Cortex of kidney (tissue), 1 donor: Measurements from ENCODE around the gene SNX25.
A peak's percentile ranks its signal among the peaks of the same experiment; 100 is the strongest.
"Not testable (repeated sequence)": the region's sequence is repeated elsewhere in the genome, so short reads cannot be mapped to it uniquely, and the experiment has no call there.

Experiments
- DNase-seq: peaks from one replicate; lab custom pipeline; 2025; lab: John Stamatoyannopoulos, UW

SNX25 gene

GRCh38 chr4:185205073-185205472 is 4.3 kb upstream of the SNX25 start:
- DNase-seq, result not testable (repeated sequence)

DNA sequence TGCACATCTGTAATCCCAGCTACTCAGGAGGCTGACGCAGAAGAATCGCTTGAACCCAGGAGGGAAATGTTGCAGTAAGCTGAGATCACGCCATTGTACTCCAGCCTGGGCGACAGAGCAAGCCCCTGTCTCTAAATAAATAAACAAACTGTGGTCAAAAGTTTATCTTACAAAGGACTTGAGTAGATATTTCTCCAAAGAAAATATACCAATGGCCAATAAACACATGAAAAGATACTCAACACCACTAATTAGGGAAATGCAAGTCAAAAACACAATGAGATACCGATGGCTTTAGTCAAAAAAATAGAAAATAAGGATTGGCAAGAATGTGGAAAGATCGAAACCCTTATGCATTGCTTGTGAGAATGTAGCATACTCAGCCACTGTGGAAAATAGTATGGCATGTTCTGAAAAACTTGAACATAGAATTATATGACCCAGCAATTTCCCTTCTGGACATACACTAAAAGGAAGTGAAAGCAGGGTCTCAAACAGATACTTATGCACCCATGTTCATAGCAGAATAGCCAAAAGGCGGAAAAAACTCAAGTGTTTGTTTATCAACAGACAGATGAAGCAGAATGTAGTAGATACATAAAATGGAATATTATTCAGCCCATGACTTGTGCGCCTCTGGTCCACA is 3.6 kb upstream of the SNX25 start:
- DNase-seq, result no peak

GRCh38 chr4:185207466-185207865 is 1.9 kb upstream of the SNX25 start:
- DNase-seq, result no peak

DNA sequence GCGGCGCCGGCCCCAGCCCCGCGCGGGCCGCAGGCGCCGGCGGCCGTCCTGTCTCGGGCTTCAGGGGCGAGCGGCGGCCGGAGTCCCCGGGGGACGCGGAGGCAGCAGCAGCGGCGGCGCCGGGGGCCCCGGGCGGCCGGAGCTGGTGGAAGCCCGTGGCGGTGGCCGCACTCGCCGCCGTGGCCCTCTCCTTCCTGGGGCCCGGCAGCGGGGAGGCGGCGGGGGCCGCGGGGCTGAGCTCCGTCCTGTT is 379 bp downstream of the SNX25 start:
- DNase-seq, result not testable (repeated sequence)

- peak; percentile 11 for DNase-seq
These were observed 944 bp downstream of the SNX25 start for GRCh38 chr4:185210102-185210981.

DNA sequence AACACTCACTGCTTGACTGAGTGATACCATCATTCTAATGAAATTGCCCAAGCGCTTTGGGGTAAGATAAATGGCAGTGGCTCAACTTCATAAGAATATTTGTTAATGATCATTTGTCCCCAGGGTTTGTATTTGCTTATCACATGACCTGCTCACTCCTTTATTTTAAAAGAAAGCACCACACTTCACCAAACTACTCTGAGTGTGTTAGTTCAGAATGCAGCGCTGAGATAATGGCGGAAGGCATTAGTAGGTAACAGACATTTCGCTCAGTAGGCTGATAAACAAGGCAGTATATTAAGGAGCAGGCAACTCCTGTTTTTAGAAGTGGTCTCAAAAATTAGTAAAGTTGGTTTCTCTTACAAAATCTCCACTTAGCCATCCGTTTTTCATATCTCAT is 1.6 kb downstream of the SNX25 start:
- no peak for DNase-seq

DNA sequence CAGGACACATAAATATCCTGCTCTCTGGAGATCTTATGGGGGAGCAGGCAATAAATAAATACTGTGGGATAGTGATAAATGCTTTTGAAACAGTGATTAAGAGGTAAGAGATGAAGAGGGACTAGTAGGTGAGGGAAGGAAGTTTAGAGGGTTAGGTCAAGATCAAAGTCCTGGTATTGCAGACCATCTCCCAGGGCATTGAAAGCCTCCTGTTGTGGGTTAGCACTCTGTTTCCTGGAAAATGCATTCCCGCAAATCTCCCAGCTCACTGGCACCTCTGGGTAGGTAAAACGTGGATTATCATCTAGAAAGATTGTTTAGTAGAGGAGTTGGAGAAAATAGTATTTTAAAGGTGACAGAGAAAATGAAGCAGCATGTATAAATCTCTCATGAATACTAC is 2.2 kb downstream of the SNX25 start:
- no peak for DNase-seq

DNA sequence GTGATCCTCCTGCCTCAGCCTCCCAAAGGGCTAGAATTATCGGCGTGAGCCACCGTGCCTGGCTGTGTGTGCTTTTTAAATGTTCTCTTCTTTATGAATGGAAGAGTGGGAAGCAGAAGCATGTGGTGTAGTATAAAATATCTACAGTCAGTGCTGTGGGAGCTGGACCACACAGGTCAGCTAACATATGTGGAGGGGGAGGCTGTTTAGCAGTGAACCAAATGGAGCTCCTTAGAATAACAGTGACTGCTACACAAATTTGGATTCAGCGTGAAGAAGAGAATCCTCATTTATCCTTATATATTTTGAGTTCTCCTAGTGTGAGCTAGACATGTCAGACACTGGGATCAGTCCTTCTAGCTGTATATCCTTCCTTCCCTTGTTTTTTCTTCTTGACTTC is 3.2 kb downstream of the SNX25 start:
- no peak for DNase-seq

DNA sequence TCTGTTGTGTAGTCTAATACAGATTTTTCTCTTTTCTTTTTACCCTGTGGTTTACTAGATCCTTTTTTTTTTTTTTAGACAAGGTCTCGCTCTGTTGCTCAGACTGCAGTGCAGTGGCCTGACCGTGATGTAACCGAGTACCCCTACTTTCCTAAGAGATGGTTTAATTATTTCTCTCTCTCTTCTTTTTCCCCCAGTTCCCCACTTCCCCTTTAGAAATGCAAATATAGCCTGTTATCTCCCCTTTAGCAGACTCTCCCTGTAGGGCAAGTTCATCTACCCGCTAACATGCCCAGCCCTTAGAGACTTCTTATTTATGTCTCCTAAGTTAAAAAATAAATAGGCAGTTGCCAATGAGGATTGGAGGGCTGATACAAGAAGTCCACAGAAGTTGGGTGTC is 4.5 kb downstream of the SNX25 start:
- no peak for DNase-seq

DNA sequence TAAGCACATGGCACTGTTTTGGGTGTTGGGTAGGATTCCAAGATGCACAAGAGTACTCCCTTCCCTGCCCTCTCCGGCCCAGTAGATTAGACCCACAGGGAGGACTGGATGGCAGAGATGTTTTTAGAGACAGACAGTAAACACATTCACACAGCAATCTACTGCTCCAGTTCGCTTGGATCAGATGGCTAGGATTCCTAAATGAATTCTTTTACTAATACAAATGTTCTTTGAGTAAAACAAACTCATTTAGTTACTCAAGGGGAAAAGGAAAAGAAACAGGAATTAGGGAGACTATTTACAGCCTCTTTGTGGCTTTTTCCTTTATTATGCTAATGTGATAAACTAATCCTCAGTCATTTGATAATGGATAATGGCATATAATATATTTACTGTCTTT is 5.9 kb downstream of the SNX25 start:
- DNase-seq, result no peak

- no peak for DNase-seq
These were observed 8.1 kb downstream of the SNX25 start for GRCh38 chr4:185217408-185217975.

DNA sequence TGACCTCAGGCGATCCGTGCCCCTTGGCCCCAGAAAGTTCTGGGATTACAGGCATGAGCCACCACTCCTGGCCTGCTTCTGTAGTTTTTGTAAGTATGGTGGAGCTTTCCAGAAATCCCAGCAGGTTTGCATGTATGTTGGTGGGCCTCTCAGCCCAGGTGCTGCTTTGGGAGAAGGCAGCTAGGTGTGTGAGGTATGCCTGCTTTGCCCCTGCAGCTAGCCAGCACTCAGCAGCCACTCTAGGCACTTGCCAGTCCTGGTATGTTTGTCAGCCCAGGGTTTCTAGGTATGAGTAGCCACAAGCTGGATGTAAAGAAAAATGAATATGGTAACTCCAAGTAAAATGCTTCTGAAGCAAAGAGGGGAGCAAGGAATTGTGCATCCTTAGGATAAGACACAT is 8.9 kb downstream of the SNX25 start:
- no peak for DNase-seq

- no peak for DNase-seq
These were observed 10.3 kb downstream of the SNX25 start for GRCh38 chr4:185219551-185220344.

GRCh38 chr4:185221491-185221890 is 12.1 kb downstream of the SNX25 start:
- no peak for DNase-seq

GRCh38 chr4:185221912-185222311 is 12.5 kb downstream of the SNX25 start:
- no peak for DNase-seq

- no peak for DNase-seq
These were observed 13.2 kb downstream of the SNX25 start for GRCh38 chr4:185222598-185222997.

- DNase-seq, result no peak
These were observed 15.2 kb downstream of the SNX25 start for GRCh38 chr4:185224597-185224996.

- DNase-seq, result no peak
These were observed 16.5 kb downstream of the SNX25 start for GRCh38 chr4:185225940-185226339.

- DNase-seq, result no peak
These were observed 17.7 kb downstream of the SNX25 start for GRCh38 chr4:185227131-185227551.

DNA sequence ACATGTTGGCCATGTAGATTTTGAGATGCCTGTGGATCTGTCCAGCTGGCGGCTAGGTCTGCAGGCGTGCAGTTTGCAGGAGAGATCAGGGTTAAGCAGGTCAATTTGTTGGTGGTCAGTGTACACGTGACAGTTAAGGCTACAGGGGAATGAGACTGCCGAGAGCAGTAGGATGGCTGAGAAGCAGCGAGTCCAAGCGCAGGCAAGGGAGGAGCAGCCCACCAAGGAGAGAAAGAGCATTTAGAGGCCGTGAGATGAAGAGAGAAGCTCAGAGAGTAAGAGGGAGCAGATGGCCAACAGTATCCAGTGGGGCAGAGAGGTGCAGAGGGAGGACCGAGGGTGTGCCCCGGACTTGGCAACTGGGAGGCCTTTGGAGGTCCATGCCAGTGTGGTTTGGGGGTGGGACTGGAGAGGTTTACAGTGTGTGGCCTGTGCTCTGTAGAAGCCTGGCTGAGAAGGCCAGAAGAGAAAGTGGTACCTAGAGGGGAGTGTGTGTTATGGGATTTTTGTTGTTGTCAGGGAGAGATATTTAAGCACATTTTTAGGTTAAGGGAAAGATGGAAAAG is 18.4 kb downstream of the SNX25 start:
- DNase-seq, result no peak

GRCh38 chr4:185229021-185229818 is 19.8 kb downstream of the SNX25 start:
- DNase-seq, result no peak
